Right cardiac atrium (tissue), 5 donors: Measurements from ENCODE around the gene POC1A. TPM values are rescaled to one million over a fixed set of nuclear protein-coding genes. Genes with fewer than 3 reads are reported as not detected.
A peak's percentile ranks its signal among the peaks of the same experiment; 100 is the strongest.

Source experiments
- ATAC-seq, 2 donors: fragments of 200-7000 bp; cut with Tn5 transposase; one replicate each; pipeline versions ENCODE4 v1.8.0 to v1.9.1; 2020; ENCODE audit warnings: moderate library complexity in 2 of 2, mild to moderate bottlenecking in 1 of 2
- DNase-seq, 3 donors: peaks; one replicate each; pipeline ENCODE4 v3.0.0-alpha.2; 2020
- H3K27ac ChIP-seq: one replicate; pipeline ENCODE4 v1.5.1; 2013; ENCODE audit warnings: mild to moderate bottlenecking, low read length, control low read depth, moderate library complexity
- H3K27me3 ChIP-seq: one replicate; pipeline ENCODE4 v1.6.1; 2013; ENCODE audit not compliant: control insufficient read depth, insufficient read depth
- H3K4me1 ChIP-seq: one replicate; pipeline ENCODE4 v1.6.1; 2013; ENCODE audit warnings: low read length; ENCODE audit not compliant: control insufficient read depth, insufficient read depth
- H3K4me3 ChIP-seq: one replicate; pipeline ENCODE4 v1.5.1; 2013; ENCODE audit warnings: low read length, control low read depth
- H3K9me3 ChIP-seq: one replicate; pipeline ENCODE4 v1.6.1; 2013; ENCODE audit warnings: low read length; ENCODE audit not compliant: control insufficient read depth
- WGBS: extraction: QIAGEN DNeasy Blood & Tissue Kit; methylation state at CpG from one replicate; pipeline ENCODE4 v1.1.7; 2013; 5-methylcytosine and 5-hydroxymethylcytosine counted together
- intact Hi-C, 4 donors: fragments of 100-400 bp; cut with DNase I; formaldehyde crosslinking; loops; one replicate each; pipeline versions ENCODE4 v1.11.0 to v1.14.0; 2022 to 2023
- polyA plus RNA-seq: library from polyadenylated mRNA; stranded (reverse); fragments of 200-250 nt; gene quantifications from one replicate; pipeline ENCODE4 v1.2.3, GENCODE V29; 2013
- total RNA-seq, 4 donors: library from RNA; stranded (reverse); fragmentation: NEBNext Ultra II Directional; extraction: Animal tissue kit (Norgen Biotek cat#: 25700); gene quantifications; one replicate each; pipeline ENCODE4 v1.2.1, GENCODE V29; 2021
- donor health status: healthy with polysubstance abuse.
- donor health status: DM: no; HTN: yes; CAD: no.
- donor health status: DM: no; HTN: no; CAD: no.
- donor health status: DM: no; HTN: yes; CAD: no; lungs with severe emphysema.
- donor health status: DM: yes; HTN: yes; CAD: no.

POC1A gene
- total and polyA plus RNA-seq, 5 donors = 0.75 to 1.4 (median 1.2) TPM

GRCh38 chr3:52149726-52150125 is 4.5 kb downstream of the POC1A start:
- Histone ChIP-seq H3K4me1 (peaks cover 4% of the 10 kb centered on the region), H3K4me3 (no peak overlapping the region), H3K27me3 (no peaks in the 10 kb centered on the region), H3K27ac (no peak overlapping the region), H3K9me3 (no peaks in the 10 kb centered on the region)
- no peak for DNase-seq
- intact Hi-C loops = no loop called here
- no peak for ATAC-seq
- 96% methylated on average over 11 of the region's 11 CpGs for WGBS

- no peaks in the 10 kb centered on the region for H3K27me3 ChIP-seq
- ATAC-seq = no peak
- no peaks in the 10 kb centered on the region for H3K9me3 ChIP-seq
- H3K27ac ChIP-seq = no peak overlapping the region
- intact Hi-C loops = no loop called here
- H3K4me3 ChIP-seq = no peak overlapping the region
- no peak for DNase-seq
- H3K4me1 ChIP-seq = peaks cover 4% of the 10 kb centered on the region
- 95% methylated on average over 8 of the region's 8 CpGs for WGBS
Measured at GRCh38 chr3:52149021-52149420, 5.2 kb downstream of the POC1A start.

- Histone ChIP-seq H3K27ac (no peak overlapping the region), H3K4me3 (no peak overlapping the region), H3K27me3 (no peaks in the 10 kb centered on the region), H3K9me3 (no peaks in the 10 kb centered on the region), H3K4me1 (no peaks in the 10 kb centered on the region)
- DNase-seq = no peak
- intact Hi-C loops = no loop called here
- no peak for ATAC-seq
- WGBS = 91% methylated on average over 8 of the region's 8 CpGs
Measured at GRCh38 chr3:52147804-52148203, 6.4 kb downstream of the POC1A start.

GRCh38 chr3:52146811-52147210 is 7.4 kb downstream of the POC1A start:
- no peak for DNase-seq
- WGBS = 89% methylated on average over 13 of the region's 13 CpGs
- no peaks in the 10 kb centered on the region for H3K4me1 ChIP-seq
- intact Hi-C loops = no loop called here
- no peaks in the 10 kb centered on the region for H3K27me3 ChIP-seq
- H3K9me3 ChIP-seq = no peaks in the 10 kb centered on the region
- H3K27ac ChIP-seq = no peak overlapping the region
- H3K4me3 ChIP-seq = no peak overlapping the region
- ATAC-seq = no peak

GRCh38 chr3:52146189-52146588 is 8.0 kb downstream of the POC1A start:
- DNase-seq (no peak), ATAC-seq (no peak)
- 93% methylated on average over 1 of the region's 1 CpG for WGBS
- intact Hi-C loops = no loop called here
- no peaks in the 10 kb centered on the region for H3K9me3 ChIP-seq
- no peak overlapping the region for H3K4me3 ChIP-seq
- no peaks in the 10 kb centered on the region for H3K4me1 ChIP-seq
- H3K27me3 ChIP-seq = no peaks in the 10 kb centered on the region
- no peak overlapping the region for H3K27ac ChIP-seq

- intact Hi-C loops = loop anchor here in 2 of 4 donors (2.0 kb wide), 1 partner anchor 143 kb away; no protein-coding TSS in a partner anchor
- no peak for ATAC-seq
Measured at GRCh38 chr3:52145736-52146110, 8.5 kb downstream of the POC1A start.

GRCh38 chr3:52144796-52145735 is 9.2 kb downstream of the POC1A start:
- no peaks in the 10 kb centered on the region for H3K27me3 ChIP-seq
- no peaks in the 10 kb centered on the region for H3K9me3 ChIP-seq
- no peaks in the 10 kb centered on the region for H3K4me1 ChIP-seq
- DNase-seq = no peak
- H3K4me3 ChIP-seq = no peak overlapping the region
- 95% methylated on average over 11 of the region's 11 CpGs for WGBS
- ATAC-seq = no peak
- no peak overlapping the region for H3K27ac ChIP-seq
- intact Hi-C loops = loop anchor here (1.0 to 5.0 kb wide), 4 partner anchors 93 to 144 kb away; no protein-coding TSS in a partner anchor

More at GRCh38 chr3:52145736-52146110, 8.5 kb downstream of the POC1A start:
- Histone ChIP-seq H3K27me3 (no peaks in the 10 kb centered on the region), H3K27ac (no peak overlapping the region), H3K9me3 (no peaks in the 10 kb centered on the region), H3K4me3 (no peak overlapping the region), H3K4me1 (no peaks in the 10 kb centered on the region)
- WGBS = 96% methylated on average over 8 of the region's 8 CpGs
- no peak for DNase-seq

GRCh38 chr3:52144034-52144795 is 10.0 kb downstream of the POC1A start:
- Histone ChIP-seq H3K4me3 (no peak overlapping the region), H3K27ac (no peak overlapping the region), H3K27me3 (no peaks in the 10 kb centered on the region), H3K4me1 (peaks cover 4% of the 10 kb centered on the region), H3K9me3 (no peaks in the 10 kb centered on the region)
- intact Hi-C loops = loop anchor here (1.0 to 5.0 kb wide), 4 partner anchors 92 to 143 kb away; no protein-coding TSS in a partner anchor
- peak; percentile 71 to 75 for ATAC-seq
- 71% methylated on average over 3 of the region's 3 CpGs for WGBS
- peak; percentile 86 to 95 (median 92) for DNase-seq

- no peak overlapping the region for H3K4me3 ChIP-seq
- no peak overlapping the region for H3K27ac ChIP-seq
- no peaks in the 10 kb centered on the region for H3K27me3 ChIP-seq
- no peaks in the 10 kb centered on the region for H3K9me3 ChIP-seq
- DNase-seq (no peak), ATAC-seq (no peak)
- peaks cover 4% of the 10 kb centered on the region for H3K4me1 ChIP-seq
- intact Hi-C loops = loop anchor here (1.0 to 5.0 kb wide), 4 partner anchors 91 to 142 kb away; no protein-coding TSS in a partner anchor
- 92% methylated on average over 3 of the region's 3 CpGs for WGBS
Measured at GRCh38 chr3:52143616-52144015, 10.6 kb downstream of the POC1A start.

- DNase-seq (no peak), ATAC-seq (no peak)
- Histone ChIP-seq H3K9me3 (no peaks in the 10 kb centered on the region), H3K27ac (no peak overlapping the region), H3K27me3 (no peaks in the 10 kb centered on the region), H3K4me1 (peaks cover 4% of the 10 kb centered on the region), H3K4me3 (no peak overlapping the region)
- WGBS = 99% methylated on average over 4 of the region's 4 CpGs
- intact Hi-C loops = loop anchor here in 3 of 4 donors (5.0 kb wide), 2 partner anchors 91 to 141 kb away; no protein-coding TSS in a partner anchor
Measured at GRCh38 chr3:52143156-52143555, 11.1 kb downstream of the POC1A start.

GRCh38 chr3:52141751-52142150 is 12.5 kb downstream of the POC1A start:
- intact Hi-C loops = loop anchor here in 3 of 4 donors (5.0 kb wide), 2 partner anchors 89 to 139 kb away; no protein-coding TSS in a partner anchor
- peaks cover 4% of the 10 kb centered on the region for H3K4me1 ChIP-seq
- WGBS = 96% methylated on average over 7 of the region's 7 CpGs
- DNase-seq (peak in 1 of 3 donors; percentile 14), ATAC-seq (no peak)
- no peaks in the 10 kb centered on the region for H3K9me3 ChIP-seq
- H3K4me3 ChIP-seq = no peak overlapping the region
- H3K27me3 ChIP-seq = no peaks in the 10 kb centered on the region
- no peak overlapping the region for H3K27ac ChIP-seq
